GM18867 (cell line): ENCODE results near the gene RUNX3.

Experiments used
- ATAC-seq: cut with Tn5 transposase; IDR thresholded peaks from one replicate; pipeline ENCODE4 v1.9.1; 2021; ENCODE audit warnings: mild to moderate bottlenecking, moderate library complexity; ENCODE audit not compliant: unreplicated experiment

The RUNX3 gene

DNA sequence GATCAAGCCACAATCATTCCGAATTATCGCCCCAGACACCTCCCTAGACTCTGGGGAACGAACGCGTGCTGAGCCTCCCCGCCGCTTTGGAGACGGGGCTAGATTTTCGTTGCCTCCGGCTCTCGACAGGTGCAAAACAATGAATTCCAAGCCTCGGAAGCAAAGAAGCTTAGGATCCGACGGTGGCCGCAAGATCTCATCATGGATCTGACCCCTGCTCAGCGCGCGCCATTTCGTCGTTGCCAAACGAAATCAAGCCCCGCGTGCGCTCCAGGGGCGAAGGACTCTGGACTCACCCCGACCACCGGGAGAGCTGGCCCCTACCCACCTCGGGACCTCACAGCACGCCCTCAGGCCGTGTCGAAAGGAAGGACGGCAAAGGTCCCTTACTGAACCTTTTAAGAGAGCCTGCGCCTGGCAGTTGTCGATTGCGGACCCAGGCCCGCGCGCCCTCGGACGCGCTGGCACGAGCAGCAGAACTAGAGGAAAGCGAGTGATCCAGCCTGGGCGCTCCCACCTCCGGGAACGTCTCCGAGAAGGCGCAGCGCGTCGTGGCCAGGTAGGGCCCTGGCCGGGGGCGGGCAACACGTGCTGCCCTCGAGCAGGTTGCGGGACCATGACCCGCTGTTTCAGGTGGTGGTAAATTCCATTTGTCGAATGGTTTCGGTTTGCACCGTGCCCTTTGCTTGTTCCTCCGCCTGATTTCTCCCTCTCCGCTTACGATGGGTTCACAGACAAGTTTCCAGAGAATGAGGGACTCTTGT, 1.6 kb upstream of the RUNX3 start:
- no peak for ATAC-seq

GRCh38 chr1:24931146-24931467, 1.0 kb upstream of the RUNX3 start:
- ATAC-seq = no peak

- ATAC-seq = peak; percentile 16
Measured at GRCh38 chr1:24929398-24930259, 447 bp downstream of the RUNX3 start.

DNA sequence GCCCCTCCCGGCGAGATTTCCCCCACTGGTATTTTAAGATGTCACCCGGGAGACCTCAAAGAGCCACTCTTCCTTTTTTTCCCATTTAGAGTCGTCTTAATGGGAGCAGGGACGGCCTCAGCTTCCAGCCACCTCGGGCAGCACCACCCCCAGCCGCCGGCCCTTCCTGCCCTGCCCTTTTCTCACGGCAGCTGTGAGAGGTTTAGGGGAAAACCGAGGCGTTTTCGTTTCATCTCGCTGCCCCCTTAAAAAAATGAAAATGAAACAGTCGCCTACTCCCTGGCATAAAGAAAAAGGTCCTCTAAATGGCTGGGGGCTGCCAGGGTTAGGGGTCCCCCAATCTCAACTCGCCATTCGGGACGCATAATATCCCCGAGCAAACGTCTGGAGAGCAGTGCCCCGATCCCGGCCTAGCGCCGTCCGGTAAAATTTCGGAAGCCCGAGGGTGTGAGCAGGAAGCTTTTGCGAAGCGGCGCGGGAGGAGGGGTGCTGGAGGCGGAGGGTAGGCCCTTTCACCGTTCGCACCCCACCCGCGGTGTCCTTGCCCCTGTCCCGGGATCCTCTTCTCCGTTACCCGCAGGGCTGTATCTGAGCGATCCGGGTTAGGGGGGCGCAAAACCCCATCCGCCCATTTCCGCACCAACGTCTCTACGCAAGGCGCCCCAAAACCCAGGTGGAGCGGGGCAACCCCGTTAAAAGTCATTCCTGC, 1.2 kb downstream of the RUNX3 start:
- no peak for ATAC-seq

DNA sequence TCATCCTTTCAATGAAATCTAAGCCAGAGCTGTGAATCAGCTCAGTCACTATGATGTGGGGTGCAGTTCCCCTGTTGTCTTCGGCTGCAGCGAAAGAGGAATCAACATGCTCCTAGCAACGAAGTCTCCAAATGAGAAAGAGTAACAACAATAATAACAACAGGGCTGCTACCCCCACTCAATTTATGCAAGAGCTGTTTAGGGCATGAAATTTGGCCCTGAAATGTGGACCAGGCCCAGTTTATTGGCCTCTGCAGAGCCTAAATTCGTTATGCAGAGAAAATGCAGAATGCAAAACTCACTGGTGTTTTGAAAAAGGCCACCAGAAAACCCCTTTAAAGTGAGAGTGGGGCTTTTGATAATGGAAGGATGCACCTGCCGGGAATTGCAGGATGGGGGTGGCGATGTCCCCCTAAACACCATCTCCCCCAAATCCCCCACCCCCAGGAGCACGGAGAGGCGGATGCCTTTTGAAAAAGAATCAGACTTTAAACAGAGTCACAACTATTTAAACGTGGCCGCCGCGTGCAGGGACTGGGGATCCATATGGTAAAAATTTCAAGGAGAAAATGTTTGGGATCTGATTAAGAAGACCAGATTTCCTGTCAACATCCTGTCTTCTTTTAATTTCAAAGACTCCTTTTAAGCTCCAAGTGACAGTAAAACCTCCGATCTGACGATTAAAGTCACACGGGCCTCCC, 1.9 kb downstream of the RUNX3 start:
- no peak for ATAC-seq

DNA sequence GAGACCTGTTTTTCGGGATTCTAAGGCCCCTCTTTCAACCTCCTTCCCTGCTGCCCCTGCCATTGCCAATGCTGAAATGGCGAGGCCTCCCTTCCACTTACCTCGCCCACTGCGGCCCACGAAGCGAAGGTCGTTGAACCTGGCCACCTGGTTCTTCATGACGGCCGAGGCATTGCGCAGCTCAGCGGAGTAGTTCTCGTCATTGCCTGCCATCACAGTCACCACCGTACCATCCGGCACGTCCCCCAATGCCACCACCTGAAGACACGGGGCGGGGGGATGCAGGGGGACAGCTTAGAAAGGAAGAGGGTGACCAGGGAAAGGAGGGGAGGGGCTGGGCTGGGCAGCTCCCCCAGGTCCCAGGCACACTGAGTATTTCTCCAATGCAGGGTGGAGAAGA, 2.6 kb downstream of the RUNX3 start:
- ATAC-seq = no peak

DNA sequence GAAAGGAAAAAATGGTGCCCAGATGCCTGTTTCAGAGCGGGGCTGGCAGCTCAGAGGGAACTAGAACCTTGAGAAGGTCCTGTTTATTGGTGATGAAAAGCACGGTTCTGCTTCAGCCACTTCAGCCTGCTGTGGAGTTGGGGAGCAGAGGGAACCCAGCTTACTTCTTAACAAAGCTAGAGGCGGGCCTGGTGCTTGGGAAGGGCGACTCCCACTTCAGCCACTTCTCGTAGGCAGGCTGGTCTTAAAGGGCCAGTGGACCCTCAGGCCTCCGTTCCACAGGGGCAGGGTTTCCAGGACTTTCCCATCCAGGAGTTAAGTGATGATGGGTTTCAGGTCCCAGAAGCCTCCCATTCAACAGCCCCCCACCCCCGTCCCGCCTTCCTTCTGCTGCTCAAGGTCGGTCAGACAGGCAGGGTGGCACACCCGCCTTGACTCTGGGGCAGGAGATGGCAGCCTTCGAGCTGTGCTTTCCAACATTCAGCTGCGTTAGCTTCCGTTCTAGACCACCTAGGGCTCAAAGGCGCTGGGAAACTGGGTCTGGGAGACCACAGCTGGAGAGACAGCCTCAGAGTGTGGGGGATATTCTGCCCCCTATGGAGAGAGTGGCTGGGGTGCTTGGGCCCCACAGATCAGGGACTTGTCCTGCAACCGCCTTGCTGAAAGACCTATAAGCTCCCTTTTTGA, 3.4 kb downstream of the RUNX3 start:
- ATAC-seq = no peak

- no peak for ATAC-seq
Measured at GRCh38 chr1:24925963-24926362, 4.1 kb downstream of the RUNX3 start.

GRCh38 chr1:24925082-24925779, 4.8 kb downstream of the RUNX3 start:
- ATAC-seq = no peak

GRCh38 chr1:24923485-24924113, 6.5 kb downstream of the RUNX3 start:
- peak; percentile 34 for ATAC-seq

DNA sequence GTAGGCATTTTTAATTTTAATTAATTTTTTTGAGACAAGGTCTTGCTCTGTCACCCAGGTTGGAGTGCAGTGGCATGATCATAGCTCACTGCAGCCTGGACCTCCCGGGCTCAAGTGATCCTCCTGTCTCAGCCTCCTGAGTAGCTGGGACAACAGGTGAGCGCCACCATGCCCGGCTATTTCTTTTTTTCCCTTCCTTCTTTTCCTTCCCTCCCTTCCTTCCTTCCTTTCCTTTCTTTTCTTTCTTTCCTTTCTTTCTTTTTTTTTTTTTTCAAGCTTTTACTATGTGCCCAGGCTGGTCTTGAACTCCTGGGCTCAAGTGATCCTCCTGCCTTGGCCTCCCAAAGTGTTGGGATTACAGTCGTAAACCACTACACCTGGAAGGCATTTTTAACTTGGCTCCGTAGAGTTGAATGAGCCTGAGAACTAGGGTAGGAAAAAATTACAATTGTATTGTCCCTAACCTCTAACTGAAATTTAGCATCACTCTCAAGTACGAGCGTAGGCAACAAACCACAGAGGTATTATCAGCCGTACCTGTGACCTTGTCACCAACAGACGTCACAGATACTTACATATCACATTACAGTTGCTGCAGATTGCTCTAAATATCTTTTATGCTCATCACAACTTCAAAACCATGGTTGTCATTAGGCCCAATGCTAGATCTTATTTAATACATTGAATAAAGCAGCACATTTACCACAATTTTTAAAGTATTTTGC, 8.0 kb downstream of the RUNX3 start:
- ATAC-seq = no peak

DNA sequence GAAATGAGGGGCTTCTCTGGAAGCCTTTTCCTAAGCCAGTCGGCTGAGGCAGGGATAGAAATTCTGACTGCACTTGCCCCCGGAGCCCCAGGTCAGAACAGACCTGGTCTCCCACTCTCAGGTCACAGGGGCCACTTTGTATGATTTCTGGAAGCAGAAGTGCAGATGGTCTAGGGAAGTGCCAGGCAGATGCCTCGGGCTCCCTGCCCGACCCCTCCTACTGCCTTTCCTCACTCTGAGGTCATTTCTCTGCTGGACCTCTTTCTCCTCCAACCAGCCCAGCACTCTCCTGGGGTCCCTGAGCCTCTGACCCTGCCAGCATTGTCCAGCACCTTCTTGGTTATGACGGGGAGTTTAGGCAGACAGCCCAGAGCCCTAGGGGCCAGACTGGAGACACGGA, 8.7 kb downstream of the RUNX3 start:
- ATAC-seq = no peak

- no peak for ATAC-seq
Measured at GRCh38 chr1:24920533-24920925, 9.5 kb downstream of the RUNX3 start.

DNA sequence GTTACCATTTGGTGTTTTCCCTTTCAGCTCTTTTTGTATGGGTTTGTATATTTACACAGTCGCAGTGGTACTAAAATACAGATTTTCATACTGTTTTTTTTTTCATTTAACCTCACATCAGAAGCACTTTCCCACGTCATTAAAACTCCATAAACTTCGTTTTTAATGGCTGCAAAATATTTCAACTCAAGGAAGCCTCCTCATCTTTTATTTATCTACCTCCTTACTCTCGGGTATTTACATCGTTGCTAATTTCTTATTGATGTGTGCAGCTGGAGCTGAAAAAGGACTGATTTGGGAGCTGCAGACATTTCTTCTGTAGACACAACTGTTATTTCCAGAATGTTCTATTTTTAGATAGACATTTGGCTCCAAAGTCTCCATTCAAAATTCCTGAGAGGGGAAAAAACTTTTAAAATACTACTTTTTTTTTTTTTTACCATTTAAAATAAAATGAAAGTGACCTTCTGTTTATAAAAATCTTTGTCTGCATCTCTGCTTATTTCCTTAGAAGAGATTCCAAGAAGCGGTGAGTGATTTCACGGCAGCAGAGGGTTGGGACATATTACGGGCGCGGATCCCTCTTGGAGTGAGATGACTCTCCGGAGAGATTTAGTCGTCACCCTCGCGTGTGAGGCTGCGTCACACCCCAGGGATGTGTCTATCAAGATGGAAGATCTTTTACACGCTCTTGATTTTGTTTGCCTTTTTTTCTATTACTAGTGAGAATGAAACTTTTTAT, 10.1 kb downstream of the RUNX3 start:
- no peak for ATAC-seq

- no peak for ATAC-seq
Measured at GRCh38 chr1:24918995-24919605, 11.0 kb downstream of the RUNX3 start.

- ATAC-seq = no peak
Measured at GRCh38 chr1:24918370-24918769, 11.7 kb downstream of the RUNX3 start.

- no peak for ATAC-seq
Measured at GRCh38 chr1:24917327-24918074, 12.6 kb downstream of the RUNX3 start.
